COLO829 (cell line): ENCODE results near the gene GCAT.
"Not testable (repeated sequence)": the region's sequence is repeated elsewhere in the genome, so short reads cannot be mapped to it uniquely, and the experiment has no call there.

ENCODE experiments used
- DNase-seq: peaks from one replicate; pipeline ENCODE4 v3.0.0; 2012; ENCODE audit warnings: low spot score

The GCAT gene

GRCh38 chr22:37782340-37783168 lies 25.2 kb upstream of the GCAT start:
- DNase-seq: no peak

DNA sequence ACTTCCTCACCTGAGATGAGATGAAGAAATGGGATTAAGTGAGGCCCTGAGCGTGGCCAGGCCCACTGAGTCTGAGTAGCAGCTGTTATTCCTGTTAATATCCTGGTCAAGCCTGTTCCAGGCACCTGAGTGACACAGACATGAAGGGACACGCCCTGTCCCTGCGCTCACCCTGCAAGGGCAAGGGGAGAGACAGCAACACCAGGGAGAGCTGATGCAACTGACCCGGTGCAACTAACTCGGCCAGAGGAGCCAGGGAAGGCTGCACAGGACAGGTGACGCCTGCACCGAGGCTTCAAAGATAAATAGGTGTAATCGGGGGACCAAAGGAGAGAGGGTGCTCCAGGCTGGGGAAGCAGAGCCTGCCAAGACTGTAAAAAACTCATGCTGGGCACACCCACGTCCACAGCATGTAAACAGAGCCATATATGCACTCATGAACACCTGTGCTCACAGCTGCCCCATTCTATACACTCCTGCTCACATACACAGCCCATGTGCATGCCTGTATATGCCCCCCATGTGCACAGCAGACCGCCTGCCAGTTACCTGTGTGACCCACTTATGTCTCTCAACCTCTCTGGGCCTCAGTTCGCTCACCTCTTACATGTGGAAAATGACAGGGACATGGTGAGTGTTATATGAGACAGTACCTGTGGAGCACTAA lies 22.8 kb upstream of the GCAT start:
- DNase-seq: no peak

DNA sequence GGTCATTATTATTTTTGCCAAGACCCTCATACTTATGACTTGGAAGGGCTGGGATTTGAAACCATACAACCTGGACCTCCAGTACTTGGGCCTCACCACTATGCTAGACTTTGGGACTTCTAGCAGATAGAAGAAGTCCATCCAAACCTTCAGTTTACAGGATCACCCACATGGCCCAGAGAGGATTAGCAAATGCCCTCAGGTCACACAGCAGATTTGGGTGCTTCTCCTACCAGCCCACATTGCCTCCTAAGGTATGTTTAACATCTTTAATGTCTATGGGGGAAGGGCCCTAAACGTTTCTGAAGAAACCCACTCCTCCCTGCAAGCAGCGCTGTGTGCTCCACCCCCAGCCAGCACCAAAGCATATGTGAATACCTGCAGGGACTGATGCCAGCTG lies 17.5 kb upstream of the GCAT start:
- no peak for DNase-seq

DNA sequence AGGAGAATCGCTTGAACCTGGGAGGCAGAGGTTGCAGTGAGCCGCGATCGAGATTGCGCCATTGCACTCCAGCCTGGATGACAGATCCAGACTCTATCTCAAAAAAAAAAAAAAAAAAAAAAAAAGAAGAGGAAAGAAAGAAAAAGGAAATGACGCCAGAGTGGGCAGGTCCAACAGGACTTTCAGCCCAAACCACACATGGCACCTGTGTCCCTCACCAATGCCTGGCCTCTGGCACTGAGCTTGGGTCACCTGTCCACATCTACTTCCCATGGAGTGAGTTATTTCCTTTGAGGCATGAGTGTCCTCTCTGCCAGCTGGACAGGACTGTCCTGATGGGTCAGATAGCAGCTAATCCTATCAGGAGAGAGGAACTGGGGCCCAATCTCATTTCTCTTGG lies 15.2 kb upstream of the GCAT start:
- DNase-seq: no peak

- DNase-seq: no peak
Measured at GRCh38 chr22:37794376-37794775, 13.4 kb upstream of the GCAT start.

DNA sequence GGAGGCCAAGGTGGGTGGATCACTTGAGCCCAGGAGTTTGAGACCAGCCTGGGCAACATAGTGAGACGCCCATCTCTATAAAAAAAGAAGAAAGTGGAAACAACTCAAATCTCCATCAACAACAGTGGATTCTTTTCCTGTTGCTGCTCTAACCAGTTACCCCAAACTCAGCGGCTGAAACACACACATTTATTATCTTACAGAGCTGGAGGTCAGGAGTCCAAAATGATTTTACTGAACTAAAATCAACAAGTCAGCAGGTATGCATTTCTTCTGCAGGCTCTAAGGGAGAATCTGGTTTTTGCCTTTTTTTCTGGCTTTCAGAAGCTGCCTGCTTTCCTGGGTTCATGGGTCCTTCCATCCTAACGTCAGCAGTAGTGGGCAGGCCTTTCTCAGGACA lies 11.7 kb upstream of the GCAT start:
- no peak for DNase-seq

- DNase-seq: not testable (repeated sequence)
Measured at GRCh38 chr22:37797259-37797658, 10.5 kb upstream of the GCAT start.

- no peak for DNase-seq
Measured at GRCh38 chr22:37797874-37798500, 9.7 kb upstream of the GCAT start.

DNA sequence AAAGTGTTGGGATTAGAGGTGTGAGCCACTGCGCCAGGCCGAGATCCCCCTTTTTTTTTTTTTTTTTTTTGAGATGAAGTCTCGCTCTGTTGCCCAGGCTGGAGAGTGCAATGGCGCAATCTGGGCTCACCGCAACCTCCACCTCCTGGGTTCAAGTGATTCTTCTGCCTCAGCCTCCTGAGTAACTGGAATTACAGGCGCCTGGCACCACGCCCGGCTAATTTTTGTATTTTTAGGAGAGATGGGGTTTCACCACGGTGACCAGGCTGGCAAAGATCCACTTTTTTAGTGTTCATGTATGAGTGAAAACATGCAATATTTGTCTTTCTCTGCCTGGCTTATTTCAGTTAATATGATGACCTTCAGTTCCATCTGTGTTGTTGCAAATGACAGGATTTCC lies 7.8 kb upstream of the GCAT start:
- DNase-seq: not testable (repeated sequence)

DNA sequence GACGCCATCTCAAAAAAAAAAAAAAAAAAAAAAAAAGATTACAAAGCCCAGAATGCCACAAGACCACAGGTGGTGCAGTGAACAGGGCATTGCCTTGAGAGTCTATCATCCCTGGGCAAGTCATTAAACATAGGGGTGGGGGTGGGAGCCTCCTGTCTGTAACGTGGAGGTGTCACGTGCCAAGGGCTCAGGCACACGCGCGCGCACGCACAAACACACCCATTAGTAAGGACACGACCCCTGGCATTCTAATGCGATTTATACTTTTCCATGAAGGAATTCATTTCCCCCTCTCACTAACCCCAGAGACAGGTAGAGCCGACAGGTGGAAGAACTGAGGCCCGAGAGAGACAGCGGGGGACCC lies 5.8 kb upstream of the GCAT start:
- no peak for DNase-seq

DNA sequence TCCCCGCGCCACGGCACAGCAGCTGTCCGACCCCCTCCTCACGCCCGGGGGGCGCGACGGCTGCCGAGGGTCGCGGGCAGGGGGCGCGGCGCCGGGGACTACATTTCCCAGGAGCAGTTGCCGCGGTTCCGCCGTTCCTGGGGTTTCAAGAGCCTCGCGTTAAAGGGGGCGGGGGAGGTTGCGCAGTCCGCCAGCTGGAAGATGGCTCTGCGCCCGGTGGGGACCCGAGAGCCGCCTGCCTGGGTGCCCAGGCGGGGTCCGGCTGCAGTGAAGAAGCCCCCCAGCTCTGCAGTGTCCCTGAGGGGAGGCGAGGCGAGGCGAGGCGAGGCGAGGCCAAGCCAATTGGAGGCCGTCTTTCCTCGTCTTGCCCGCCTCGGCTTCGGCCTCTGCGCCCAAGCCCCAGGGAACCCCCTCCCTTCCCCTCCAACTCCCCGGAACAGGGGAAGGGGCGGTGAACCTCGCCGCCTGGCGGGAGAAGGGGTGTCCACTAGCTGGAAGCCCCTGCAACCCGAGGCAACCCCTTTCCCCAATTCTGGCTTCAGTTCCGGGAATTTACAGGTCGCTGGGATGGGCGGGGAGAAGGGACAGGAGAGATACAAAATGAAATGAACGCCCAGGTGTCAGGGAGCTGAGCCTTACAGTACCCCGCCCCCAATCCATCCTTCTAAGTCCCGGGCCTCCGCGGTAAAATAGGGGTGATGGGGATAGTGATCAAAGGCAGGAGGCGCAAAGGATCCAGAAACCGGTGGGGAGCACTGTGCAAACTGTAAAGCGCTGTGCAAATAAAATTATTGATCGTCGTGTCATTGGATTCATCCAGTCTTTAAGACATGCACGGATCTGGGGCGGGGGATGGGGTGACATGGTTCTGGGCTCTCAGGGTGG lies 5.2 kb upstream of the GCAT start:
- DNase-seq: no peak

GRCh38 chr22:37803195-37803638 lies 4.5 kb upstream of the GCAT start:
- DNase-seq: no peak

GRCh38 chr22:37803639-37804351 lies 3.9 kb upstream of the GCAT start:
- DNase-seq: no peak

DNA sequence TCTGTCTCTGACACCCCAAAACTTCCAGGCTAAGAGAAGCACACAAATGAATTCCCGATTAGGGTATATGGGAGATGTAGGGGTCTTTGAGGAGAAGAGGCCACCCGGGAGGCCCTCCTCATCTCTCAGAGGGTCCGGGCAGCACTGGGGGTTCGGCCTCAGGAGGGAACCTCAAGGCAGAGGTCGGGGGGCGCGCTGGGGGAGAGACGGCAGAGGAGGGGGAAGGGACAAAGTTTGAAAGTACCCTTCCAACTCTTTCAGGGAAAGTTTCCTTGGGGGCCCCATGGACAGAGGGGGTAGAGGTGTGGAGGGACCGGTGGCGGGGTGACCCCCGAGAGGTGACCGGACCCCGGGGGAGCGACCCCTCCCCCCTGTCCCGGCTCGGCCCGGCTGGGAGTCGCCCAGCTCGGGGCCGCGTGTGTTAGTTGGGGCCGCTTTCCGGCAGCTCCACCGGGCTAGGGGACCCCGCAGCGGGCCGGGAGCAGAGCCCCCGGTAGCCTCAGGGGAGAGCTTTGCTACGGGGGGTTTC lies 3.3 kb upstream of the GCAT start:
- no peak for DNase-seq

- peak; percentile 78 for DNase-seq
Measured at GRCh38 chr22:37804881-37805809, 2.6 kb upstream of the GCAT start.

DNA sequence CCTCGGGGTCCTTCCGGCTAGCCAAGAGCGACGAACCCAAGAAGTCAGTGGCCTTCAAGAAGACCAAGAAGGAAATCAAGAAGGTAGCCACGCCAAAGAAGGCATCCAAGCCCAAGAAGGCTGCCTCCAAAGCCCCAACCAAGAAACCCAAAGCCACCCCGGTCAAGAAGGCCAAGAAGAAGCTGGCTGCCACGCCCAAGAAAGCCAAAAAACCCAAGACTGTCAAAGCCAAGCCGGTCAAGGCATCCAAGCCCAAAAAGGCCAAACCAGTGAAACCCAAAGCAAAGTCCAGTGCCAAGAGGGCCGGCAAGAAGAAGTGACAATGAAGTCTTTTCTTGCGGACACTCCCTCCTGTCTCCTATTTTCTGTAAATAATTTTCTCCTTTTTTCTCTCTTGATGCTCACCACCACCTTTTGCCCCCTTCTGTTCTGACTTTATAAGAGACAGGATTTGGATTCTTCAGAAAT lies 1.9 kb upstream of the GCAT start:
- DNase-seq: no peak

DNA sequence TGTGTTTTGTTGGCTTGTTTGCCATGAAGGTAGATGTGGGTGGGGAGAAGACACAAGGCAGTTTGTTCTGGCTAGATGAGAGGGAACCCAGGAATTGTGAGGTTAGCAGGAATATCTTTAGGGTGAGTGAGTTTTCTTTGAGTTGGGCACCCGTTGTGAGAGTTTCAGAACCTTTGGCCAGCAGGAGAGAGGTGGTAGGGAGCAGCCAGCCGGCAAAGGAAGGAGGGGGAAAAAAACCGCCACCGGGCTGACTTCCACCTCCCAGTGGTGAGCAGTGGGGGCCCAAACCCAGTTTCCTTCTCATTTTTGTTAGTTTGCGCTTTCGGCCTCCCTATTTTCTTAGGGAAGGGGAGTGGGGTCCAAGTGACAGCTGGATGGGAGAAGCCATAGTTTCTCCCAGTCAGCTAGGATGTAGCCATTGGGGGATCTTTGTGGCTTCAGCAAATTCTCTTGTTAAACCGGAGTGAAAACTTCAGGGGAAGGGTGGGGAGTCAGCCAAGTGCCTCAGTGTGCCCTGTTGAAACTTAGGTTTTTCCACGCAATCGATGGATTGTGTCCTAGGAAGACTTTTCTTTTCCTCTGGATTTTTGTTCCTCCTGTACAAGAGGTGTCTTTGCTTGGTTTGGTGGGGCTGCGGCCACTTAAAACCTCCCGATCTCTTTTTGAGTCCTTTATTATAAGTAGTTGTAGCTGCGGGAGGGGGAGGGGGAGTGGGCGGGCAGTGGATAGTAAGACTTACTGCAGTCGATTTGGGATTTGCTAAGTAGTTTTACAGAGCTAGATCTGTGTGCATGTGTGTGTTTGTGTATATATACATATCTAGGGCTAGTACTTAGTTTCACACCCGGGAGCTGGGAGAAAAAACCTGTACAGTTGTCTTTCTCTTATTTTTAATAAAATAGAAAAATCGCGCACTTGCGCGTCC lies 1.1 kb upstream of the GCAT start:
- DNase-seq: no peak

DNA sequence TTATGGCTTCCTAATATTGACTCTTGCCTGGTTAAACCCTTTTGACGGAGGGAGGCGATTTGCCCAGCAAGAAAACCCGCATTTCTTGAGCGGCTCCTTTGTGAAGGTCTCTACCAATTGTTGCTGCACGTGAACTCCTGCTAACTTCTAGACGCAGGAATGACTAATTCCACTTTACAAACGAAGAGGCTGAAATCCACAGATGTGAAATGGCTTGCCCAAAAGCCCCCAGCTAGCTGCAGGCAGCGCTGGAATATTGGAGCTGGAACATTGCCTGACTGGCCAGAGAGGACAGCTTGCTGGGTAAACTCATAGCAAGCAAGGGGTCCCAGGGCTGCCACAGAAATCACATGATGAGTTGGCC lies 542 bp downstream of the GCAT start:
- no peak for DNase-seq
